HepG2 (cell line): ENCODE data around the gene CACNA1D. TPM values are rescaled to one million over a fixed set of nuclear protein-coding genes. Genes with fewer than 3 reads are reported as not detected.

Source experiments
- CAMTA2 ChIP-seq: sonication (generic); formaldehyde crosslinking; IDR thresholded peaks from 2 replicates; pipeline ENCODE4 v1.4.0; 2020; ENCODE audit warnings: mild to moderate bottlenecking, missing genetic modification reagents, borderline replicate concordance
- DBP ChIP-seq: sonication (generic); formaldehyde crosslinking; IDR thresholded peaks from 2 replicates; pipeline ENCODE4 v1.4.0; 2020; ENCODE audit warnings: missing genetic modification reagents; ENCODE audit errors: not compliant biosample characterization
- NR2F1 ChIP-seq, 2 experiments: fragments of 450-650 bp in 1 of 2; formaldehyde crosslinking in 1 of 2; IDR thresholded peaks; 2 replicates each; pipeline versions ENCODE4 v1.5.0 to v1.6.1; 2016 to 2020; ENCODE audit warnings: mild to moderate bottlenecking in 1 of 2, missing compliant biosample characterization in 1 of 2, missing genetic modification reagents in 1 of 2, moderate library complexity in 1 of 2
- PATZ1 ChIP-seq: sonication (generic); formaldehyde crosslinking; IDR thresholded peaks from 2 replicates; pipeline ENCODE4 v1.4.0; 2020; ENCODE audit warnings: missing genetic modification reagents
- PAXIP1 ChIP-seq: sonication (generic); formaldehyde crosslinking; conservative IDR thresholded peaks from 2 replicates; pipeline ENCODE4 v1.4.0; 2020; ENCODE audit warnings: mild to moderate bottlenecking, missing genetic modification reagents, moderate library complexity
- RAD21 ChIP-seq: fragments of 450-650 bp; formaldehyde crosslinking; IDR thresholded peaks from 2 replicates; pipeline ENCODE4 v1.5.0; 2020; ENCODE audit warnings: mild to moderate bottlenecking
- SAP130 ChIP-seq: IDR thresholded peaks from 2 replicates; pipeline ENCODE4 v1.6.1; 2016; ENCODE audit warnings: low read depth
- SOX6 ChIP-seq, 2 experiments: fragments of 450-650 bp in 1 of 2; sonication (generic) in 1 of 2; formaldehyde crosslinking in 1 of 2; IDR thresholded peaks; 2 replicates each; pipeline versions ENCODE4 v1.4.0 to v1.6.1; 2017 to 2020; ENCODE audit warnings: antibody characterized with exemption in 1 of 2, mild to moderate bottlenecking in 1 of 2, missing genetic modification reagents in 1 of 2
- STAG1 ChIP-seq: sonication (generic); formaldehyde crosslinking; IDR thresholded peaks from 2 replicates; pipeline ENCODE4 v1.4.0; 2020; ENCODE audit warnings: missing genetic modification reagents
- ZNF335 ChIP-seq: sonication (generic); formaldehyde crosslinking; IDR thresholded peaks from 2 replicates; pipeline ENCODE4 v1.4.0; 2020; ENCODE audit warnings: missing genetic modification reagents
- ZNF383 ChIP-seq: sonication (generic); formaldehyde crosslinking; IDR thresholded peaks from 2 replicates; pipeline ENCODE4 v1.4.0; 2020; ENCODE audit warnings: missing genetic modification reagents, mild to moderate bottlenecking, borderline replicate concordance
- ZNF652 ChIP-seq: IDR thresholded peaks from 2 replicates; pipeline ENCODE4 v1.6.1; 2016; ENCODE audit warnings: low read depth, borderline replicate concordance
- ZXDC ChIP-seq: sonication (generic); formaldehyde crosslinking; IDR thresholded peaks from 2 replicates; pipeline ENCODE4 v1.5.0; 2020; ENCODE audit warnings: mild to moderate bottlenecking, missing genetic modification reagents
- polyA plus RNA-seq, 8 experiments: library from polyadenylated mRNA; depleted of rRNA in 3 of 8; stranded (reverse) in 7 of 8; unstranded in 1 of 8; fragments of >200 nt; fragmentation: Illumina TruSeq in 4 of 8; extraction: Trizol in 4 of 8; gene quantifications; 2 replicates each; pipeline versions ENCODE4 v1.2.1 to v1.2.3, GENCODE V29; 2011 to 2016; ENCODE audit warnings: low read depth in 4 of 8, missing spikeins in 1 of 8, mixed read lengths in 1 of 8; ENCODE audit not compliant: insufficient read depth in 1 of 8
- total RNA-seq, 5 experiments: library from RNA; depleted of rRNA; stranded (reverse); fragments of >200 nt; fragmentation: Illumina TruSeq; extraction: Trizol; gene quantifications; 2 replicates each; pipeline ENCODE4 v1.2.3, GENCODE V29; 2016; ENCODE audit warnings: low read depth in 1 of 5
- TF ChIP-seq, protein P1 (sequence below): IDR thresholded peaks from 2 replicates; pipeline ENCODE4 v1.4.0; 2020; ENCODE audit warnings: mild to moderate bottlenecking, missing genetic modification reagents

The CACNA1D gene
- total and polyA plus RNA-seq, 2 of the 13 experiments (the other 11 are each of a cell fraction or from before 2014, with no cell fraction given), result 0.26 to 0.38 TPM

- TF ChIP-seq, protein P1, sequence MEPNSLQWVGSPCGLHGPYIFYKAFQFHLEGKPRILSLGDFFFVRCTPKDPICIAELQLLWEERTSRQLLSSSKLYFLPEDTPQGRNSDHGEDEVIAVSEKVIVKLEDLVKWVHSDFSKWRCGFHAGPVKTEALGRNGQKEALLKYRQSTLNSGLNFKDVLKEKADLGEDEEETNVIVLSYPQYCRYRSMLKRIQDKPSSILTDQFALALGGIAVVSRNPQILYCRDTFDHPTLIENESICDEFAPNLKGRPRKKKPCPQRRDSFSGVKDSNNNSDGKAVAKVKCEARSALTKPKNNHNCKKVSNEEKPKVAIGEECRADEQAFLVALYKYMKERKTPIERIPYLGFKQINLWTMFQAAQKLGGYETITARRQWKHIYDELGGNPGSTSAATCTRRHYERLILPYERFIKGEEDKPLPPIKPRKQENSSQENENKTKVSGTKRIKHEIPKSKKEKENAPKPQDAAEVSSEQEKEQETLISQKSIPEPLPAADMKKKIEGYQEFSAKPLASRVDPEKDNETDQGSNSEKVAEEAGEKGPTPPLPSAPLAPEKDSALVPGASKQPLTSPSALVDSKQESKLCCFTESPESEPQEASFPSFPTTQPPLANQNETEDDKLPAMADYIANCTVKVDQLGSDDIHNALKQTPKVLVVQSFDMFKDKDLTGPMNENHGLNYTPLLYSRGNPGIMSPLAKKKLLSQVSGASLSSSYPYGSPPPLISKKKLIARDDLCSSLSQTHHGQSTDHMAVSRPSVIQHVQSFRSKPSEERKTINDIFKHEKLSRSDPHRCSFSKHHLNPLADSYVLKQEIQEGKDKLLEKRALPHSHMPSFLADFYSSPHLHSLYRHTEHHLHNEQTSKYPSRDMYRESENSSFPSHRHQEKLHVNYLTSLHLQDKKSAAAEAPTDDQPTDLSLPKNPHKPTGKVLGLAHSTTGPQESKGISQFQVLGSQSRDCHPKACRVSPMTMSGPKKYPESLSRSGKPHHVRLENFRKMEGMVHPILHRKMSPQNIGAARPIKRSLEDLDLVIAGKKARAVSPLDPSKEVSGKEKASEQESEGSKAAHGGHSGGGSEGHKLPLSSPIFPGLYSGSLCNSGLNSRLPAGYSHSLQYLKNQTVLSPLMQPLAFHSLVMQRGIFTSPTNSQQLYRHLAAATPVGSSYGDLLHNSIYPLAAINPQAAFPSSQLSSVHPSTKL (CRISPR knock-in tag), result peak; percentile 50
- TF ChIP-seq ZXDC (CRISPR knock-in tag) (no peak), PATZ1 (peak; percentile 57; the same call in 1 of the 2 replicates), RAD21 (CRISPR knock-in tag) (peak; percentile 63; the same call in 1 of the 2 replicates), NR2F1 (CRISPR knock-in tag; IDR thresholded peaks at IDR 0.05) (peak; percentile 94 to 97), SOX6 (IDR thresholded peaks at IDR 0.05) (no peak), SOX6 (CRISPR knock-in tag; IDR thresholded peaks at IDR 0.05) (0 out of 2 replicates have a peak, but pooled peaks have one; percentile 19), ZNF383 (CRISPR knock-in tag) (no peak), PAXIP1 (peak; percentile 36; the same call in 1 of the 2 replicates), SAP130 (CRISPR knock-in tag) (peak; percentile 30; the same call in 1 of the 2 replicates), ZNF335 (CRISPR knock-in tag) (no peak), CAMTA2 (CRISPR knock-in tag) (no peak), DBP (CRISPR knock-in tag) (no peak), STAG1 (peak; percentile 76), ZNF652 (CRISPR knock-in tag) (peak; percentile 38; the same call in 1 of the 2 replicates)
Measured at GRCh38 chr3:53498806-53499641, 4.6 kb downstream of the CACNA1D start (continued).
